Measurements from ENCODE around the gene WDR20. TPM values are rescaled to one million over a fixed set of nuclear protein-coding genes. Genes with fewer than 3 reads are reported as not detected.
"Not testable (repeated sequence)": the region's sequence is repeated elsewhere in the genome, so short reads cannot be mapped to it uniquely, and the experiment has no call there.

The WDR20 gene
- total RNA-seq, 1 donor from 2014 or later = 26.2 TPM

DNA sequence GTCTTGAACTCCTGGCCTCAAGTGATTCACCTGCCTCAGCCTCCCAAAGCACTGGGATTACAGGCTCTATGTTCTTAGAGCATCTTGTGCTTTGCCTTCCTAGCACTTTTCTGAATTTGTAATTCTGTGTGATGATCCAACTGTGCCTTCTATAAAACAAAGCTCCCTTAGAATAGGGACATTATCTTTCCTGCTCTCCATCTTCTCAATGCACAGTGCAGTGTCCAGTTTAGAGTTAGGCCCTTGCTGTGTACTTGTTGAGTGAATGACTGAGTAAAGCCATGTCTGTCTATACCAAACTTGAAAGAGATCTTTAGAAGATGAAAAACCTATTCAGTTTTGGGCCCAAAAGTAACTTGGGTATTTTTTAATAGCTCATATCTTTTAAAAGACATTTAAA lies 5.2 kb downstream of the WDR20 start:
- ATAC-seq (no peak), DNase-seq (no peak)
- Histone ChIP-seq H3K9me3 (no peaks in the 10 kb centered on the region), H3K4me1 (peaks cover 17% of the 10 kb centered on the region), H3K36me3 (peaks cover 25% of the 10 kb centered on the region), H3K27me3 (ENCODE audit: low read depth) (no peaks in the 10 kb centered on the region), H3K27ac (no peak overlapping the region), H3K4me3 (no peak overlapping the region)
- TF ChIP-seq, protein P1, sequence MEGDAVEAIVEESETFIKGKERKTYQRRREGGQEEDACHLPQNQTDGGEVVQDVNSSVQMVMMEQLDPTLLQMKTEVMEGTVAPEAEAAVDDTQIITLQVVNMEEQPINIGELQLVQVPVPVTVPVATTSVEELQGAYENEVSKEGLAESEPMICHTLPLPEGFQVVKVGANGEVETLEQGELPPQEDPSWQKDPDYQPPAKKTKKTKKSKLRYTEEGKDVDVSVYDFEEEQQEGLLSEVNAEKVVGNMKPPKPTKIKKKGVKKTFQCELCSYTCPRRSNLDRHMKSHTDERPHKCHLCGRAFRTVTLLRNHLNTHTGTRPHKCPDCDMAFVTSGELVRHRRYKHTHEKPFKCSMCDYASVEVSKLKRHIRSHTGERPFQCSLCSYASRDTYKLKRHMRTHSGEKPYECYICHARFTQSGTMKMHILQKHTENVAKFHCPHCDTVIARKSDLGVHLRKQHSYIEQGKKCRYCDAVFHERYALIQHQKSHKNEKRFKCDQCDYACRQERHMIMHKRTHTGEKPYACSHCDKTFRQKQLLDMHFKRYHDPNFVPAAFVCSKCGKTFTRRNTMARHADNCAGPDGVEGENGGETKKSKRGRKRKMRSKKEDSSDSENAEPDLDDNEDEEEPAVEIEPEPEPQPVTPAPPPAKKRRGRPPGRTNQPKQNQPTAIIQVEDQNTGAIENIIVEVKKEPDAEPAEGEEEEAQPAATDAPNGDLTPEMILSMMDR (IDR thresholded peaks at IDR 0.05) = no peak
- intact Hi-C loops (cut with DNase I) = no loop called here

DNA sequence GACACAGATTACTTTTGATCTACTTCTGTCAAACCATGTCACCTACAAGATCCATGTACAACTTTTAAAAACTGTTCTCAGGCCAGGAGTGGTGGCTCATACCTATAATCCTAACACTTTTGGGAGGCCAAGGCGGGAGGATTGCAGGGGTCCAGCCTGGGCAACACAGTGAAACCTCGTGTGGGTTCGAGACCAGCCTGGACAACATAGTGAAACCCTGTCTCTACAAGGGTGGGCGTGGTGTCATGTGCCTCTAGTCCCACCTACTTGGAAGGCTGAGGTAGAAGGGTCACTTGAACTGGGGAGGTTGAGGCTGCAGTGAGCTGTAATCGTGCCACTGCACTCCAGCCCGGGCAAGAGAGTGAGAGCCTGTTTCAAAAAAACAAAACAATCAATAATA lies 5.7 kb downstream of the WDR20 start:
- ATAC-seq (no peak), DNase-seq (no peak)
- Histone ChIP-seq H3K27me3 (ENCODE audit: low read depth) (no peaks in the 10 kb centered on the region), H3K27ac (no peak overlapping the region), H3K4me1 (peaks cover 17% of the 10 kb centered on the region), H3K4me3 (no peak overlapping the region), H3K9me3 (no peaks in the 10 kb centered on the region), H3K36me3 (peaks cover 28% of the 10 kb centered on the region)
- intact Hi-C loops (cut with DNase I) = no loop called here
- TF ChIP-seq, protein P1 (IDR thresholded peaks at IDR 0.05) = no peak

DNA sequence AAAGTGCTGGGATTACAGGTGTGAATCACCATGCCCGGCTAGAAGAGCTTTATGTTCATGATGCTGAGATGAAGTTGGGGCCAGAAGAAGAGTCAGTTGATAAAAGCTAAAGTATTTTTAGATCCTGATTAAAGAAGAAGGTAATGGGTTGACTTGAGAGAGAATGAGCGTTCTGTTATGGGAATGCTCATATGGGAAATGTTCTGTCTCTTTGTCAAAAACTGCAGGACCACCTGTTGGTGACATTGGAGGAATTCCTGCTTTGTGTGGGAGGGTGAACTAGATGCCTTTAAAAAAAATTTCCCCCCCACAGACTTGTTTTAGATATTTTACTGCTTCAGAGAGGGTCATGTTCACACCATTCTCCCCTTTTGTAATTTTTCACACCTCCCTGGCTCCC lies 6.7 kb downstream of the WDR20 start:
- Histone ChIP-seq H3K27ac (no peak overlapping the region), H3K4me1 (peaks cover 9% of the 10 kb centered on the region), H3K27me3 (ENCODE audit: low read depth) (no peaks in the 10 kb centered on the region), H3K9me3 (no peaks in the 10 kb centered on the region), H3K36me3 (peaks cover 28% of the 10 kb centered on the region), H3K4me3 (no peak overlapping the region)
- DNase-seq = no peak
- intact Hi-C loops (cut with DNase I) = no loop called here
- TF ChIP-seq, protein P1 (IDR thresholded peaks at IDR 0.05) = no peak
- no peak for ATAC-seq

DNA sequence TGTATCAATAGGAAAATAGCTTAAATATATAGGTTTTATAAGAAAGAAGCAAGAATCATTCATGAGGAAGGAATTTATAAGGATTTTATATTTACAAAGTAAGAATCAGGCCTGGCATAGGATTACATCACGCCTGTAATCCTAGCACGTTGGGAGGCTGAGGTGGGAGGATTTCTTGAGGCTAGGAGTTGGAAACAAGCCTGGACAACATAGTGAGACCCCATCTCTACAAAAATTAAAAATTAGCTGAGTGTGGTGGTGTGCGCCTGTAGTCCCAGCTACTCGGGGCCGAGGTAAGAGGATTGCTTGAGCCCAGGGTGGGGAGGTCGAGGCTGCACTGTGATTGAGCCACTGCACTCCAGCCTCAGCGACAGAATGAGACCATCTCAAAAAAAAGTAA lies 10.4 kb downstream of the WDR20 start:
- Histone ChIP-seq H3K36me3 (peaks cover 19% of the 10 kb centered on the region), H3K4me1 (peaks cover 10% of the 10 kb centered on the region), H3K4me3 (no peak overlapping the region), H3K9me3 (no peaks in the 10 kb centered on the region), H3K27me3 (ENCODE audit: low read depth) (no peaks in the 10 kb centered on the region), H3K27ac (no peak overlapping the region)
- ATAC-seq = no peak
- TF ChIP-seq, protein P1 (IDR thresholded peaks at IDR 0.05) = no peak
- intact Hi-C loops (cut with DNase I) = no loop called here
- no peak for DNase-seq

DNA sequence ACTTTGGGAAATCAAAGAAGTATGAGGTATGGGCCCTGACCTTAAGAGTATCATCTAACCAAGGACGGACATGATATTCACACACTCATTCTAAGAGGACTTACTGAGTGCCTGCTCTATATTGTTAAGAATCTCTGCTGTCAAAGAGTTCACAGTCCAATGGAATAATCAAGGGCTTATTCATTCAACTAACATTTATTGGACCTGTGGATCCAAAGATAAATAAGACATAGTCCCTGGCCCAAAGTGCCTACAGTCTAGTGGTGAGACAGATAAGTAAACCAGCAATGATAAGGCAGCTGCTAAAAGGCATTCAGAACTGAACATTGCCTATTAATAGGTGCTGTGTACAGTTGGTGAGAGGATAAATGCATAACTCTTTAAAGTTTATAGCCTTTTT lies 11.0 kb downstream of the WDR20 start:
- peaks cover 14% of the 10 kb centered on the region for H3K4me1 ChIP-seq
- no peak for ATAC-seq

DNA sequence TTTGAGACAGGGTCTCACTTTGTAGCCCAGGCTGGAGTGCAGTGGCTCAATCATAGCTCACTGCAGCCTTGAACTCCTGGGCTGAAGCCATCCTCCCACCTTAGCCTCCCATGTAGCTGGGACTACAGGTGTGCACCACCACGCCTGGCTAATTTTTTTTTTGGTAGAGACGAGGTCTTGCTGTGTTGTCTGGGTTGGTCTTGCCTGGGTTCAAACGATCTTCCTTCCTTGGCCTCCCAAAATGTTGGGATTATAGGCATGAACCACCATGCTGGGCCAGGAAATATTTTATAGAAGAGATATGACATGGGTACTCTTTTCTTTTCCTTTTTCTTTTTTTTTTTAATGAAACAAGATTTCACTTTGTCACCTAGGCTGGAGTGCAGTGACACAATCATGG lies 11.7 kb downstream of the WDR20 start:
- peaks cover 14% of the 10 kb centered on the region for H3K4me1 ChIP-seq

More for the DNA sequence above, 11.0 kb downstream of the WDR20 start:
- Histone ChIP-seq H3K36me3 (peaks cover 15% of the 10 kb centered on the region), H3K4me3 (no peak overlapping the region), H3K27ac (no peak overlapping the region), H3K27me3 (ENCODE audit: low read depth) (no peaks in the 10 kb centered on the region), H3K9me3 (no peaks in the 10 kb centered on the region)
- TF ChIP-seq, protein P1 (IDR thresholded peaks at IDR 0.05) = no peak
- intact Hi-C loops (cut with DNase I) = no loop called here
- DNase-seq = no peak

More for the DNA sequence above, 11.7 kb downstream of the WDR20 start:
- intact Hi-C loops (cut with DNase I); H3K27ac ChIP-seq; H3K4me3 ChIP-seq; H3K9me3 ChIP-seq; ATAC-seq; DNase-seq; H3K27me3 ChIP-seq (ENCODE audit: low read depth): not testable (repeated sequence)
- H3K36me3 ChIP-seq = peaks cover 15% of the 10 kb centered on the region
